ENCODE data around the gene DHX16.

The DHX16 gene

GRCh38 chr6:30691208-30691847 lies 18.5 kb upstream of the DHX16 start:
- peak; percentile 5 for DNase-seq

GRCh38 chr6:30690403-30691207 lies 17.8 kb upstream of the DHX16 start, which contains the start of gene NRM:
Gene NRM (minus strand): TSS chr6:30690984. CDS start chr6:30690974, 10 bp downstream.
- peak; percentile 76 for DNase-seq

GRCh38 chr6:30689985-30690384 lies 17.2 kb upstream of the DHX16 start:
- DNase-seq, result no peak

GRCh38 chr6:30689022-30689865 lies 16.4 kb upstream of the DHX16 start:
- no peak for DNase-seq

GRCh38 chr6:30688569-30688968 lies 15.8 kb upstream of the DHX16 start:
- no peak for DNase-seq

GRCh38 chr6:30687659-30688431 lies 15.0 kb upstream of the DHX16 start:
- DNase-seq, result no peak

GRCh38 chr6:30686908-30687658 lies 14.3 kb upstream of the DHX16 start:
- DNase-seq, result peak; percentile 51

- peak; percentile 5 for DNase-seq
Measured at GRCh38 chr6:30686009-30686907, 13.5 kb upstream of the DHX16 start, which contains the start of gene PPP1R18. Gene PPP1R18 (minus strand): TSS chr6:30686645. CDS start chr6:30686018, 627 bp downstream.

GRCh38 chr6:30685157-30686008 lies 12.6 kb upstream of the DHX16 start:
- DNase-seq, result no peak

- DNase-seq, result no peak
Measured at GRCh38 chr6:30684386-30685156, 11.8 kb upstream of the DHX16 start.

GRCh38 chr6:30683980-30684338 lies 11.2 kb upstream of the DHX16 start:
- DNase-seq, result no peak

GRCh38 chr6:30683183-30683979 lies 10.6 kb upstream of the DHX16 start:
- no peak for DNase-seq

- no peak for DNase-seq
Measured at GRCh38 chr6:30682143-30683117, 9.6 kb upstream of the DHX16 start.

GRCh38 chr6:30681766-30682142 lies 8.9 kb upstream of the DHX16 start:
- no peak for DNase-seq

- DNase-seq, result no peak
Measured at GRCh38 chr6:30679765-30680535, 7.1 kb upstream of the DHX16 start.
